22Rv1 (cell line): Measurements from ENCODE around the gene EYA2.

Source experiments
- ZFX ChIP-seq: fragments of 450-650 bp; IDR thresholded peaks from 2 replicates; pipeline ENCODE4 v1.6.1; 2017; ENCODE audit warnings: antibody characterized with exemption, borderline replicate concordance
- TF ChIP-seq, protein P1 (sequence below): fragments of 450-650 bp; IDR thresholded peaks from 2 replicates; pipeline ENCODE4 v1.5.1; 2017; ENCODE audit warnings: mild to moderate bottlenecking

DNA sequence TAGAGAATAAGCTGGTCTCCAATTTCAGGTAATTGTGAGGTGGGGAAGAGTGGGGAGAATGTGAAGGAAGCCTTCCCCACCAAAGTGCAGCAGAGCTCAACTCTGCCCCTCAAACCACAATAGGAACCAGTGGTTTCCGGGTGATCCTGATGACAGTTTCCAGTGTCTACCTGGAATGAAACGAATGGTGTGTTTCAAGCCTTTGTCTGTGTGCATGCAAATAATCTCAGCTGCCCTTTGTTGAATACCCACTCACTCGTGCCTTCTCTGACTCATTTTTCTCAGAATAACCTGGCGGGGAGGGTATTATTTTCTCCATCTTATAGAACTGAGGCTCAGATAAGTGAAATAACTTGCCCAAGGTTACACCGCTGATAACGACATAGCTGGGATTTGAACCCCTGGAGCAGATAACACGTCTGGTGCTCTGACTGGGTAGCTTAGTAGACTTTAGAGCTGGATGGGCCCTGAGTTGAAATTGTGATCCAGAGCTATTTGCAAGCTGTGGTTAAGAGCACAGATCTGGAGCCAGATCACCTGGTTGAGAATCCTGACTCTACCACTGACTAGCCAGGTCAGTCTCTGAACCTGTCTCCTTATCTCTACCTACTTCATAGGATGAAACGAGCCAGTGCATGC lies 85.1 kb downstream of the EYA2 start:
- TF ChIP-seq, protein P1, sequence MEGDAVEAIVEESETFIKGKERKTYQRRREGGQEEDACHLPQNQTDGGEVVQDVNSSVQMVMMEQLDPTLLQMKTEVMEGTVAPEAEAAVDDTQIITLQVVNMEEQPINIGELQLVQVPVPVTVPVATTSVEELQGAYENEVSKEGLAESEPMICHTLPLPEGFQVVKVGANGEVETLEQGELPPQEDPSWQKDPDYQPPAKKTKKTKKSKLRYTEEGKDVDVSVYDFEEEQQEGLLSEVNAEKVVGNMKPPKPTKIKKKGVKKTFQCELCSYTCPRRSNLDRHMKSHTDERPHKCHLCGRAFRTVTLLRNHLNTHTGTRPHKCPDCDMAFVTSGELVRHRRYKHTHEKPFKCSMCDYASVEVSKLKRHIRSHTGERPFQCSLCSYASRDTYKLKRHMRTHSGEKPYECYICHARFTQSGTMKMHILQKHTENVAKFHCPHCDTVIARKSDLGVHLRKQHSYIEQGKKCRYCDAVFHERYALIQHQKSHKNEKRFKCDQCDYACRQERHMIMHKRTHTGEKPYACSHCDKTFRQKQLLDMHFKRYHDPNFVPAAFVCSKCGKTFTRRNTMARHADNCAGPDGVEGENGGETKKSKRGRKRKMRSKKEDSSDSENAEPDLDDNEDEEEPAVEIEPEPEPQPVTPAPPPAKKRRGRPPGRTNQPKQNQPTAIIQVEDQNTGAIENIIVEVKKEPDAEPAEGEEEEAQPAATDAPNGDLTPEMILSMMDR: no peak
- TF ChIP-seq ZFX: no peak
